HepG2 (cell line): ENCODE results near the gene CDX2. TPM values are rescaled to one million over a fixed set of nuclear protein-coding genes. Genes with fewer than 3 reads are reported as not detected.

Source experiments
- ARID3A ChIP-seq: IDR thresholded peaks from 2 replicates; pipeline ENCODE4 v1.6.1; 2012; ENCODE audit warnings: low read depth, low read length, improper control_type of control experiment
- ARID4A ChIP-seq: sonication (generic); formaldehyde crosslinking; IDR thresholded peaks from 2 replicates; pipeline ENCODE4 v1.5.0; 2020; ENCODE audit warnings: mild to moderate bottlenecking, missing genetic modification reagents, borderline replicate concordance
- EP300 ChIP-seq, 3 experiments: sonication (generic) in 1 of 3; formaldehyde crosslinking in 1 of 3; IDR thresholded peaks; 2 replicates each; pipeline versions ENCODE4 v1.5.1 to v1.6.1; 2011 to 2020; ENCODE audit warnings: low read depth in 2 of 3, low read length in 2 of 3, borderline replicate concordance in 1 of 3, improper control_type of control experiment in 1 of 3, mild to moderate bottlenecking in 1 of 3, missing genetic modification reagents in 1 of 3, moderate library complexity in 1 of 3
- FOXA3 ChIP-seq: IDR thresholded peaks from 2 replicates; pipeline ENCODE4 v1.6.1; 2016; ENCODE audit warnings: missing genetic modification reagents, missing compliant biosample characterization
- HDAC2 ChIP-seq: sonication (generic); formaldehyde crosslinking; IDR thresholded peaks from 2 replicates; pipeline ENCODE4 v1.4.0; 2020; ENCODE audit warnings: missing genetic modification reagents
- HNF4A ChIP-seq: sonication (generic); formaldehyde crosslinking; IDR thresholded peaks from 2 replicates; pipeline ENCODE4 v1.4.0; 2020; ENCODE audit warnings: missing genetic modification reagents
- KDM2A ChIP-seq: sonication (generic); formaldehyde crosslinking; IDR thresholded peaks from 2 replicates; pipeline ENCODE4 v1.4.0; 2020; ENCODE audit warnings: low read depth, missing genetic modification reagents, borderline replicate concordance
- KLF16 ChIP-seq, 2 experiments: sonication (generic) in 1 of 2; formaldehyde crosslinking in 1 of 2; IDR thresholded peaks; 2 replicates each; pipeline versions ENCODE4 v1.6.1 to v1.8.0; 2016 to 2023; ENCODE audit warnings: missing genetic modification reagents in 2 of 2, missing compliant biosample characterization in 1 of 2
- RXRA ChIP-seq: sonication (generic); formaldehyde crosslinking; IDR thresholded peaks from 2 replicates; pipeline ENCODE4 v1.5.1; 2020; ENCODE audit warnings: missing genetic modification reagents
- ZNF281 ChIP-seq: sonication (generic); formaldehyde crosslinking; IDR thresholded peaks from 2 replicates; pipeline ENCODE4 v1.4.0; 2020; ENCODE audit warnings: missing genetic modification reagents, borderline replicate concordance
- ZNF460 ChIP-seq: sonication (generic); formaldehyde crosslinking; IDR thresholded peaks from 2 replicates; pipeline ENCODE4 v1.5.1; 2020; ENCODE audit warnings: missing genetic modification reagents, mild to moderate bottlenecking, borderline replicate concordance
- ZNF687 ChIP-seq: sonication (generic); formaldehyde crosslinking; IDR thresholded peaks from 2 replicates; pipeline ENCODE4 v1.5.1; 2020; ENCODE audit warnings: mild to moderate bottlenecking, missing genetic modification reagents, moderate library complexity
- ZSCAN25 ChIP-seq: sonication (generic); formaldehyde crosslinking; IDR thresholded peaks from 2 replicates; pipeline ENCODE4 v1.8.0; 2022; ENCODE audit warnings: mild to moderate bottlenecking, missing genetic modification reagents
- polyA plus RNA-seq, 8 experiments: library from polyadenylated mRNA; depleted of rRNA in 3 of 8; stranded (reverse) in 7 of 8; unstranded in 1 of 8; fragments of >200 nt; fragmentation: Illumina TruSeq in 4 of 8; extraction: Trizol in 4 of 8; gene quantifications; 2 replicates each; pipeline versions ENCODE4 v1.2.1 to v1.2.3, GENCODE V29; 2011 to 2016; ENCODE audit warnings: low read depth in 4 of 8, missing spikeins in 1 of 8, mixed read lengths in 1 of 8; ENCODE audit not compliant: insufficient read depth in 1 of 8
- total RNA-seq, 5 experiments: library from RNA; depleted of rRNA; stranded (reverse); fragments of >200 nt; fragmentation: Illumina TruSeq; extraction: Trizol; gene quantifications; 2 replicates each; pipeline ENCODE4 v1.2.3, GENCODE V29; 2016; ENCODE audit warnings: low read depth in 1 of 5

The CDX2 gene
- total and polyA plus RNA-seq, 2 of the 13 experiments (the other 11 are each of a cell fraction or from before 2014, with no cell fraction given) = 0.04 TPM; not detected in 1

GRCh38 chr13:27918041-27918917 lies 50.8 kb downstream of the CDX2 start (continued):
- TF ChIP-seq KDM2A (CRISPR knock-in tag) = peak; percentile 29; the same call in 1 of the 2 replicates
- TF ChIP-seq HDAC2 (CRISPR knock-in tag) = peak; percentile 45; the same call in 1 of the 2 replicates
- TF ChIP-seq ARID4A = peak; percentile 26; the same call in 1 of the 2 replicates
- TF ChIP-seq FOXA3 (CRISPR knock-in tag) = peak; percentile 27; the same call in 1 of the 2 replicates
- peak in 1 of 2 experiments; percentile 64; a peak in 2 of 4 replicates for TF ChIP-seq EP300 (IDR thresholded peaks at IDR 0.05; ENCODE audit: low read depth in 2 of 2, low read length in 2 of 2)
- no peak for TF ChIP-seq EP300 (CRISPR knock-in tag; IDR thresholded peaks at IDR 0.05; ENCODE audit: borderline replicate concordance)
- TF ChIP-seq KLF16 (CRISPR knock-in tag; IDR thresholded peaks at IDR 0.05) = 0 out of 4 replicates have a peak, but pooled peaks of 1 of the 2 experiments have one; percentile 13
- 0 out of 2 replicates have a peak, but pooled peaks have one; percentile 35 for TF ChIP-seq RXRA (CRISPR knock-in tag)
- TF ChIP-seq ZNF687 (CRISPR knock-in tag) = peak; percentile 58
- TF ChIP-seq ZNF460 = peak; percentile 18; the same call in 1 of the 2 replicates
- peak; percentile 88 for TF ChIP-seq ZNF281 (CRISPR knock-in tag)
- TF ChIP-seq ARID3A = no peak
- TF ChIP-seq HNF4A (CRISPR knock-in tag) = peak; percentile 66
- peak; percentile 43; the same call in 1 of the 2 replicates for TF ChIP-seq ZSCAN25 (CRISPR knock-in tag)
